RPMI8226 (cell line): ENCODE results near the gene PPAN.

Experiments used
- DNase-seq: peaks from one replicate; pipeline ENCODE4 v3.0.0-alpha.2; 2015

PPAN gene

DNA sequence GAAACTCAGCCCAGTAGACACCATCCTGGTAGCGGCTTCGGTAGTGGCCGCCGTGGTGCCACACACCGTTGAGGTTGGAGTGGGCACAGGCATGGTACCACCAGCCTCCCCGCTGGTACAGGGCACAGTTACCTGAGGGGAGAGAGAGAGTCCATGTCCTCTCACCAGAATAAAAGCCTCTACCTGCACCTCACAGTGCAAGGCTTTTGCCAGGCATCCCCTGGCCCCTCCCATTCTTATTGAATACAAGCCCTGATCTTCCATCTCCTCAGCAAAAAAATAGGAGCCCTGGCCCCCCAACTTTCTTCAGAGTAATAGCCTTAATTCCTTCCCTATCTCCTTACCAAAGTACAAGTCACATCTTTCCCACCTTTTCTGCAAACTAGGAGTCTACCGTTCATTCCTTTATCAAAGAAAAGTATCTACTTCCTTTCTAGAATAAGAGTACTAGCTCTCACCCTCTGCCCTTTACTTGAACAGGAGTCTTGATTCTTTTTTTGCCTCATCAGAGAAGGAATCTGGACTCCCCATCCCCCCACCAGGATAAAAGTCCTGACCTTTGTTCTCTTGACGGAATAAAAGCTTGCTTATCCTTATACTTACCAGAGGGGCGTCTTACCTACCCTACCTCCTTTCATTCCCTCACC is 13.4 kb upstream of the PPAN start:
- DNase-seq: no peak

DNA sequence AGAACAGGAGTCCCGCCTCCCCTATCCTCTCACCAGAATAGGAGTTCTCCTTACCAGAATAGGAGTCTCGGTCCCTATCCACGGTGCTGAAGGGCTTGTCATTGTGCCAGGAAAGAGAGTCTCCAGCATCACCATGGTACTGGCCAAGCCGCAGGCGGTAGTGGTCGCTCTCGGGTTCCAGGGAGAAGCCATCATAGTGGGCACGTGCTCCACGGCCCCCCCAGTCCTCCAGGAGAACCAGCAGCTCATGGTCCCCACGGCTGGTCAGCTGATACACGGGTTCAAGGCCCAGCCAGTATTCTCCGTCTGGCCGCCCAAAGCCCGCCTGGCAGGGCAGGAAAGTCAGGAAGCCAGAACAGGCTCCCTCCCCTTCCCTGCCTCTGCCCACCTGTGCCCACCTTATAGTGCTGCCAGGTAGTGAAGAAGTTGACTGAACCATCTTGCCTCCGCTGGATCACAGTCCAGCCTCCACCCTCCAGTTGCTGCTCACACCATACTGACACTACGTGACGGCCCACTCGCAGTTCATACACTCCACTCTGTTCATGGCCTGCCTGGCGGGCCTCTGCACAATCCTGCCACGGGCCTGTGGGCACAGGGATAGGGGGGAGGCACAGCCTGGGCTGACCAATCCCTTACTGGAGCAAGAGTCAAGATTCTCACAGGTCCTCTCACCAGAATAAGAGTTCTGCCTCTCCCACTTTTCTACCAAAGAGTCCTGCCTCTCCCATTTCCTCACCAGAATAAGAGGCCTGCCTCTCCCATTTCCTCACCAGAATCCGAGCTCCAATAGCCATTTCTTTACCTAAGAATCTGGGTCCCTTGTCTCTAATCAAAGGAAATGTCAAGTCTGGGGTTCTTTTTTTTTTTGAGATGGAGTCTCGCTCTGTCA is 12.6 kb upstream of the PPAN start:
- no peak for DNase-seq

DNA sequence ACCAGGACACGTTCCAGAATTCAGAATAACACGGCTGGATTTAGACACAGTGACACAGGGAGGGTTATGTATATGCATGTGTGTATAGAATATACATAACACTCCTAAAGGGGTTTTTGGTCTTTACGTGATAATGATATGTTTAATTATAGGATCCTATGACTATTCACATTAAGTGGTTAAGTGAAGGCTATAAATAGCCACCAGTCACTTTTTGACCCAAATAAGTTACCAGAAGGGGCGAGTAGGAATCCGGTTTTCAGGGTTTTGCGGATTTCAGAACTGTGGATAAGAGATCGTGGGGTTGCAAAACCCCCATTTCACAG is 10.6 kb upstream of the PPAN start:
- no peak for DNase-seq

DNA sequence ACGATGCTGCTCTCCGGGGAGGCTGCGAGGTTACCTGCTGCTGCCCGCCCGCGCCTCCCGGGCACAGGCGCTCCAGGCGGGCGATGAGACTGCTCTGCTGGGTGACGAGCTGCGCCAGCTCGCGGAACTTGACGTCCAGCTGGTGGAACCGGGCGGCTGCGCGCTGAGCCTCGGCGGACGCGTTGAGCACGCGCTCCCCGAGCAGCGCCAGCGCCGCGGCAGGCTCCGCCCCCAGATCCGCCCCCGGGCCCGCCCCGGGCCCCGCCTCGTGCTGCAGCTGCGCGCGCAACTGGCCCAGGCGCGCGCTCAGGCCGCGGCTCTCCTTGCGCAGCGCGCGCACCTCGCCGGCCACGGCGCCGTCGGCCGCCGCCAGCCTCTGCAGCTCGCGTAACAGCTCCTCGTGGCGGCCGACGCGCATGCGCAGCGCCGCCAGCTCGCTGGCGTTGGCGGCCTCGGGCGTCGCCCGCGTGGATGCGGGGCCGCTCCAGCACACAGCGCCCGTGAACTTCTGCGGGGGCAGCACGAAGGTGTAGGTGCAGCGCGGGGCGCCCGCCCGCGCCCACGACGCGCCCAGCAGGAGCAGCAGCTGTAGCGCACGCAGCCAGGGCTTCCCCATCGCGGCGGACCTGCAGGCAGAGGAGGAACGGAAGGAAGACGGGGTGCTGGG is 10.1 kb upstream of the PPAN start:
- DNase-seq: peak; percentile 96

DNA sequence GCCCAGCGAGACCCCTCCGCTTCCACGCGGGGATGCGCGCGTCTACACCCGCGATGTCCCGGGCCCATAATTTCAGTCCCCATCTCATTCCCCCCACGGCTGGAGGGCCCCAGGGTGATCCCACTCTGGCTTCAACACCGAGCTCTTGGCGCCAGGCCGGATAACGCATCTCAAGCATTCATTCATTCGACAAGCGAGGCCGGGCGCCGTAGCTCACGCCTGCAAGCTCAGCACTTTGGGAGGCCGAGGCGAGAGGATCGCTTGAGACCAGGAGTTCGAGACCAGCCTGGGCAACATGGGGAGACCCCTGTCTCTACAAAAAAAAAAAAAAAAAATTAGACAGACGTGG is 9.6 kb upstream of the PPAN start:
- no peak for DNase-seq

DNA sequence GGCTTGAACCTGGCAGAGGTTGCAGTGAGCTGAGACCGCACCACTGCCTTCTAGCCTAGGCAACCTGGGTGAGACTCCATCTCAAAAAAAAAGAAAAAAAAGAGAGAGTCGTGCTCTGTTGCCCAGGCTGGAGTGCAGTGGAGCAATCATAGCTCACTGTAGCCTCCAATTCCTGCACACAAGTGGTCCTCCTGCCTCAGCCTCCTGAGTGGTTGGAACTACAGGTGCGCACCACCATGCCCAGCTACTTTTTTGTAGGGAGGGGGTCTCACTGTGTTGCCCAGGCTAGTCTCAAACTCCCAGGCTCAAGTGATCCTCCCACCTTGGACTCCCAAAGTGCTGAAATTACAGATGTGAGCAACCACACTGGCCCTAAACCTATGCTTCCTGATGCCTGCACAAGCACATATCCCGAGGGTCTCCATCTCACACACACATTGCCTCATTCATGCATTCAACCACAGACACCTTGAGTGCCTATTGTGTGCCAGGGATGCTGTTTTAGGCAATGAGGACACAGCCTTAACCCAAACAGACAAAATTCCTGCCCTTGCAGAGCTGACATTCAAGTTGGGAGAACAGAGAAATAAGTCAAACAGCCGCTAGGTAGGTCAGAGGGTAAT is 5.9 kb upstream of the PPAN start:
- no peak for DNase-seq

DNA sequence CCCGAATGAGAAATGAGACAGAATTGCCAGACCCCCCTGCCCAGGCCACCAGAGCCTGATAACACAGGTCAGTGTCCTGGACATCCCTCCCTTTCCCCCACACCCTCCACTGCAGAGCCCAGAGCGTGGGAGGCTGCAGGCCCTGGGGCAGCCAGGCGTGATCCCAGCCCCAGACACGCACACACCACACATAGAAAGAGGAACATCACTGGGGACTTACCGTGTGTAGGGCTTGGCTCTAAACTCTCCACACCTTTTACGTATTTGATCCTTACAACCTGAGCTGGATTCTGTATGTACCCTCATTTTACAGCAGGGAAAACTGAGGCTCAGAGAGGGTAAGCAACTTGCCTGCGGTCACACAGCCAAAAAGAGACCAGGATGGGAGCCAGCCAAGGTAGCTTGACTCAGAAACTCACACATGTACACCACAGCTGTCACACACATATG is 3.4 kb upstream of the PPAN start:
- no peak for DNase-seq

DNA sequence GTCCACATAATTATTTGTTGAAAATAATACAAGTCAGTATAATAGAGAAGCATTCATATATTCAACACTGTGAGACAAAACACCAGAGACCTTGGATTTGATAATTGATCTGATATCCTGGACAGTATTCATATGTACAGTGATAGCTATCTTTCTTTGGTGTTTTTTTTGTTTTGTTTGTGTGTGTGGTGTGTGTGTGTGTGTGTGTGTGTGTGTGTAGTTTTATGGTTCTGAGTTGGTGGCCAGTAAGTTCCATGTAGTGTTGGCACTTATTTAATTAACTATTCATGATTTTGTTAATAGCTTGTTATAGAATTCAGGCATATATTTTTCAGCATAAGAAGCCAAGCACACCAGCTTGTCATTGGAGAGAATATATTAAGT is 2.0 kb upstream of the PPAN start:
- DNase-seq: no peak

DNA sequence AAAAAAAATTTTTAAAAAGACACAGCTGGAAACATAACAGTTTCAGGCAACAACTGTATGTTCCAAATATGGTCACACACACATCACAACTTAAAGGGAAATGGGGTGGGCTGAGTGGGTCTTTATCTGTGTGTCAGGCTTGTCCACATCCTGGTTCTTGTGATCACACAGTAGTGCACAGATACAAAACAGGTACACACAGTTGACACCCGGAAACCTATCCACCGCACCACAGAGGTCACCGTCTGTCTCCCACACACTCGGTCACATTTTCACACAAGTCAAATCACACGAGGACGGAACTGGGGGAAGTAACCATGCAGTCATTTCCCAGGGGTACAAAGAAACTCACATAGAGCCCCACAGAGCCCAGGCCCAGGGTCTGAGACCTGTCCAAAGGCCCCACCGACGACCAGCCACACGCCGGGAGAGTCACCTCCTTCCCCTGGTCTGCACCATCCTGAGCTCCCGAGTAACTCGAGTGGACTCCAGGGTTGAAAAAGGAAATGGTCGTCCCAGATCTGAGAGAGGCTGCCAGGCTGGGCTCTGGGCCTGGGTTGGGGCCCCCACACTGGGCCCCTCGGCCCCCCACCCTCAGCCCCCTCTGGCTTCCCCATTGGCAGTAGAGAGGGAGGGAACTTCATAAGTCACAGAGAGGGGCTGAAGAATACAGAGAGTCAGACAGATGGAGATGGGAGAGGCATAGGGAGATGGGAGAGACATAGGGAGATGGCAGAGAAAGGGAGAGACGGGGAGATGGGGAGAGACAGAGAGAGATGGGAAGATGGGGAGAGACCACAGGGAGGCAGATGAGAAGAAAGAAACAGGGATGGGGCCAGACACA is 1.3 kb upstream of the PPAN start:
- no peak for DNase-seq

DNA sequence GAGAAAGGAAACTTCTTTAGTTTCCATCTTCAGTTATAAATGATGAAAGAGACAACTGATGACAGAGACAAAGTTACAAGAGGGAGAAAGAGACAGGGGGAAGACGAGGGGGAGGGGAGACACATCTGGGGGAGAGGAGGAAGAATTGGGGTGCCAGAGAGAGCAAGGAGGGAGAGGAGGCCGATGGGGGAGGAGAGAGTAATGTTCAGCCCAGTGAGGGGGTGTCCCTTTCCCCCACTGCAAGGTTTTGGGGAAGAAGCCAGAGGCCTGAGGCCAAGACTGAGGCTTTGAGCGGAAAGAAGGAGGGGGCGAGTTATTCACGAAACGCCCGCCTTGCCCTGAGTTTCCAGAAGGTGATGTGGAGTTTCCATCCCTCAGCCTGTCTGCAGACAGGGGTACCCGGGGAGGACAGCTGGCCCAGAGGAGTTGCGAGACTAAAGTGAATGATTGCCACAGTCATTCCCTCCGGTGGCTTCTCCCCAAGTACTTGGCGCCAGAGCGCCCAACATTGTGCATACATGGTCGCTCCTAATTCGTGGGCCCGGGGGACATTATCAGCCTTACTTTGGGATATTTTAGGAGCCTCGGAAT is 558 bp upstream of the PPAN start:
- DNase-seq: no peak

DNA sequence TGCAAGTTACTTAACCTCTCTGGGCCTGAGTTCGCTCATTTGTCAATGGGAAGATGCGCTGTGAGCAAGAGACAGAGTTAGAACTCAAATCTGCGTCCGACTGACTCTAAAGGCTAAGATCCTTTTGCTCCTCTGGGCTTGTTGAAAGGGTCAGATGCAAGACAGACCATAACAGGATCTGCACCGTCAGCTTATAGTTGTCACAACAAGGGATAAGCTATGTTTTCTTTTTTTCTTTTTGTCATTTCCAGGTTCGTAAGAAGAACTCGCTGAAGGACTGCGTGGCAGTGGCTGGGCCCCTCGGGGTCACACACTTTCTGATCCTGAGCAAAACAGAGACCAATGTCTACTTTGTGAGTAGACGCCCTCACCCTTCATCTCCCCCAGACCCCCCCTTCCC is 1.1 kb downstream of the PPAN start:
- DNase-seq: no peak

DNA sequence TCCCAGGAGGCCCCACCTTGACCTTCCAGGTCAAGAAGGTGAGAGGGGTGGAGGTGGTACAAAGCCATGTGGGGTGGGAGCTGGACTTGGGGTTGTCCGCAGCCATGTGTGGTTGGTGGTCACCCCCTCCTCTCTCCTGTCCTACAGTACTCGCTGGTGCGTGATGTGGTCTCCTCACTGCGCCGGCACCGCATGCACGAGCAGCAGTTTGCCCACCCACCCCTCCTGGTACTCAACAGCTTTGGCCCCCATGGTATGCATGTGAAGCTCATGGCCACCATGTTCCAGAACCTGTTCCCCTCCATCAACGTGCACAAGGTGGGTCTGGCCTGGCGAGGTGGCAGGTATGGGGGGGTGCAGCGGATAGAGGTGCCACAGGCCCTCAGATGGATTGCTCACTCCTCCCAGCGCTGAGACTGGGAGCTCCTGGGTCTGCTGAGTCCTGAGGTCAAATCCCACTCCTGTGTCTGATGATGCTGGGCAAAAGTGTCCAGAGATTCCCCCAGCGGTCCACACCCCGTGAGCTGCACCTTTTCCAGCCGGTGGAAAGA is 1.7 kb downstream of the PPAN start:
- no peak for DNase-seq

DNA sequence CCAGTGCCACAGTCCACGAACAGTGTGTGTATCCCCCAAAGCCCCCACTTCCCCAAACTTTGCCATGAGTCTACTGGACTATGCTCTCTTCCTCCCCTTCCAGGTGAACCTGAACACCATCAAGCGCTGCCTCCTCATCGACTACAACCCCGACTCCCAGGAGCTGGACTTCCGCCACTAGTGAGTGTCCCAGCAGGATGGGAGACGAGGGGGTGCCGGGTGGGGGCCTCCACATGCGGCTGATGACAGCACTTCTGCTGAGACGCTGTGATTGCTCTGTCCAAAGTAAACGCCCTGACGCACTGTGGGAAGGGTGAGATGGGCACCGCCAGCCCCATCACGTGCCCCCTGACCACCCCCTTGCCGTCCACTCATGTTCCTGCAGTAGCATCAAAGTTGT is 3.4 kb downstream of the PPAN start:
- DNase-seq: no peak

DNA sequence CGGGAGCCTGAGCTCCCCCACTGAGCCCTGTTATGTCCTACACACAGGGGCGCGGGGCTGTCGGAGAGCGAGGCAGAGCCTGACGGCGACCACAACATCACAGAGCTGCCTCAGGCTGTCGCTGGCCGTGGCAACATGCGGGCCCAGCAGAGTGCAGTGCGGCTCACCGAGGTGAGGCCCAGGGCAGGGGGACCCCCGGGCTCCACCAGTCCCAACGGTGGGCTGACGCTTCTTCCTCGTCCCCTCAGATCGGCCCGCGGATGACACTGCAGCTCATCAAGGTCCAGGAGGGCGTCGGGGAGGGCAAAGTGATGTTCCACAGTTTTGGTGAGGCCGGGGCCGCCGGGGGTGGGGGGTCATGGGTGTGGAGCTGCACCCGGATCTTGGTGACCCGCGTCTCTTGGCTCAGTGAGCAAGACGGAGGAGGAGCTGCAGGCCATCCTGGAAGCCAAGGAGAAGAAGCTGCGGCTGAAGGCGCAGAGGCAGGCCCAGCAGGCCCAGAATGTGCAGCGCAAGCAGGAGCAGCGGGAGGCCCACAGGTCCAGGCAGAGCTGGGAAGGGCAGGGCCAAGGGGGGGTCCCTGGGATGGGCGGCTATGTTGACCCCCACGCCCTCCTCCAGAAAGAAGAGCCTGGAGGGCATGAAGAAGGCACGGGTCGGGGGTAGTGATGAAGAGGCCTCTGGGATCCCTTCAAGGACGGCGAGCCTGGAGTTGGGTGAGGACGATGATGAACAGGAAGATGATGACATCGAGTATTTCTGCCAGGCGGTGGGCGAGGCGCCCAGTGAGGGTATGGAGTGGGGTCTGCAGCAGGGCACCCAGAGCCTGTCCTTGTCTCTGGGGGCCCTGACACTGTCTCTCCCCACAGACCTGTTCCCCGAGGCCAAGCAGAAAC is 4.2 kb downstream of the PPAN start:
- DNase-seq: no peak

DNA sequence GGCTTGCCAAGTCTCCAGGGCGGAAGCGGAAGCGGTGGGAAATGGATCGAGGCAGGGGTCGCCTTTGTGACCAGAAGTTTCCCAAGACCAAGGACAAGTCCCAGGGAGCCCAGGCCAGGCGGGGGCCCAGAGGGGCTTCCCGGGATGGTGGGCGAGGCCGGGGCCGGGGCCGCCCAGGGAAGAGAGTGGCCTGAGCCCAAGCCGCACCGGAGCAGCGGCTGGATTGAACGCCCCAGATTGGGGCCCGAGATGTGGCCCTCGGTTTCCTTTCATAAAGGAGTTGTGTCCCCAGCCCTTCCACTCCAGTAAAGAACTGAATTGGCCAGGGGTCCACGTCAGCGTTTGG is 4.8 kb downstream of the PPAN start:
- DNase-seq: no peak

DNA sequence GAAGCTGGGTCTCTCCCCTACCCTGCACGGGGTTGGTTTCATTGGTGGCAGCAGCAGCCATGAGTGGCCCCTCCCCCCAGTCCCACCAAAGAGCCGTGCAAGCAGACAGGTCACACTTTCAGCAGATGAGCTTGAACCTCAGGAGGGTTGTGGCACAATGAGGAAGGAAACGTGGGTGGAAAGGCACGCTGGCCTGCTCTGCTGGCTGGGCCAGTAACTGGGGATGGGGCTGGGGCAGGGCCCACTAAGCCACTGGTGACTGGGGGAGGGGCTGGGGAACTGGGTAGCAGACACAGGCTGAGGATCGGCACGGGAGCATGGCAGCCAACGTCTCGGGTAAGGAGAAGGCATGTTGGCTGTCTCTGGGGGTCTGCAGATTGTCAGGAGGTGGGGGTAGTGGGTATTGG is 5.2 kb downstream of the PPAN start, which contains the start of gene P2RY11:
Gene P2RY11 (plus strand): TSS at position 289 of the 407 bp plus-strand sequence. CDS start 29 bp downstream, at position 318.
- DNase-seq: no peak

DNA sequence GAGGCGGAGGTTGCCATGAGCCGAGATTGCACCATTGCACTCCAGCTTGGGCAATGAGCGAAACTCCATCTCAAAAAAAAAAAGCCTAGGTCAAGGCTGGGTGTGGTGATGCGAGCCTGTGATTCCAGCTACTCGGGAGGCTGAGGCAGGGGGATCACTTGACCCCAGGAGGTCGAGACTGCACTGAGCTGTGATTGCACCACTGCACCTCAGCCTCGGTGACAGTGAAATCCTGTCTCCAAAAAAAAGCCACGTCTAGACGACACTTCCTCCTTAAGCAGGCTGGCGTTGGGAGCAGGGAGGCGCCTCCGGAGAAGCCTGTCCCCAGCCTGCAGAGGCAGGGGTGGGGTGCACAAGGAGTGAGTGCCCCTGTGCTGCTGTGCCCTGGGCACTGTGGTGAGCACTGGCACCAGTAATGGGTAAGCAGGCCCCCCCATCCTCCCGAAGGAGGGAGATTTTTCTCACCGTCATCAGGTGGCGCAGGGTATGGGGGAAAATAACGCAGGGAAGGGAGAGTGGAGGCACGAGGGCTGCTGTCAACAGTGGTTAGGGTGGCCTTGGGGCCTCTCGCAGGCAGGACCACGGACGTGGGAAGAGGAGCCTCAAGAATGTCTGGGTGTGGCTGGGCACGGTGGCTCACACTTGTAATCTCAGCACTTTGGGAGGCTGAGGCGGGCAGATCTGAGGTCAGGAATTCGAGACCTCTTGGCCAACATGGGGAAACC is 6.0 kb downstream of the PPAN start:
- DNase-seq: peak; percentile 41

DNA sequence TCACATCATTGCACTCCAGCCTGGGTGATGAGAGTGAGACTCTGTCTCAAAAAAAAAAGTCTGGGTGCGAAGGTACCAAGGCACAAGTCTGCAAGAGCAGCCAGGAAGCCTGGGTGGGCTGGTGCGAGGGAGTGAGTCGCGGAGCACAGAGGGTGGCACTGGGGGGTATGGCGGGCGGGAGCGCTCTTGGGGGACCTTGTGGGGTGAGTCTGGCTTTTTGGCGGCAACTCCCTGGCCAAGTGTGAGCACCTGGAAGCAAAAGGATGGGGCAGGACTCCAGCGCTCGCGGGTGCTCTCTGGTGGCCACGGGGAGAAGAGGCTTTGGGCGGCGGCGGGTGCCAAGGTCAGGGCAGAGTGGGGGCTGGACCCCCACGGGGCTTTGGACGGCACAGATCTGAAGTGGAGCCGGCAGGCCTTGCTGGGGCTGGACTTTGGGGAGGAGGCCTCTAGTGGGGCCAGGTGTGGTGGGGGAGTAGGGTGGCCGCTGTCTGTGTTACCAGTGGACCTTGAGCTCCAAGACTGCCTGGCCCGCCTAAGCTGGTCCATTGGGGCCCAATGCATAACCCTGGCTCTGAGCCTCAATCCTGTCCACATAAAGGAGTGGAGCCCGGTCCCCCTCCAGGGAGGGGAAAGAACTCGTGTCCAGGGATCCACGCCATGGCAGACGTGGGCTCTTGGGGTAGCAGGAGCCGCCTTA is 6.9 kb downstream of the PPAN start:
- DNase-seq: peak; percentile 76

DNA sequence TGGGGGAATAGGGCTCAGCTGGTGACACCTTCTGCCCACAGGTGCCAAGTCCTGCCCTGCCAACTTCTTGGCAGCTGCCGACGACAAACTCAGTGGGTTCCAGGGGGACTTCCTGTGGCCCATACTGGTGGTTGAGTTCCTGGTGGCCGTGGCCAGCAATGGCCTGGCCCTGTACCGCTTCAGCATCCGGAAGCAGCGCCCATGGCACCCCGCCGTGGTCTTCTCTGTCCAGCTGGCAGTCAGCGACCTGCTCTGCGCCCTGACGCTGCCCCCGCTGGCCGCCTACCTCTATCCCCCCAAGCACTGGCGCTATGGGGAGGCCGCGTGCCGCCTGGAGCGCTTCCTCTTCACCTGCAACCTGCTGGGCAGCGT is 7.4 kb downstream of the PPAN start:
- peak; percentile 37 for DNase-seq
